ENCODE results near the gene ZNF107. TPM values are rescaled to one million over a fixed set of nuclear protein-coding genes. Genes with fewer than 3 reads are reported as not detected.

Gene ZNF107
- total RNA-seq, 1 donor, result 1.8 TPM

- TF ChIP-seq, protein P1, sequence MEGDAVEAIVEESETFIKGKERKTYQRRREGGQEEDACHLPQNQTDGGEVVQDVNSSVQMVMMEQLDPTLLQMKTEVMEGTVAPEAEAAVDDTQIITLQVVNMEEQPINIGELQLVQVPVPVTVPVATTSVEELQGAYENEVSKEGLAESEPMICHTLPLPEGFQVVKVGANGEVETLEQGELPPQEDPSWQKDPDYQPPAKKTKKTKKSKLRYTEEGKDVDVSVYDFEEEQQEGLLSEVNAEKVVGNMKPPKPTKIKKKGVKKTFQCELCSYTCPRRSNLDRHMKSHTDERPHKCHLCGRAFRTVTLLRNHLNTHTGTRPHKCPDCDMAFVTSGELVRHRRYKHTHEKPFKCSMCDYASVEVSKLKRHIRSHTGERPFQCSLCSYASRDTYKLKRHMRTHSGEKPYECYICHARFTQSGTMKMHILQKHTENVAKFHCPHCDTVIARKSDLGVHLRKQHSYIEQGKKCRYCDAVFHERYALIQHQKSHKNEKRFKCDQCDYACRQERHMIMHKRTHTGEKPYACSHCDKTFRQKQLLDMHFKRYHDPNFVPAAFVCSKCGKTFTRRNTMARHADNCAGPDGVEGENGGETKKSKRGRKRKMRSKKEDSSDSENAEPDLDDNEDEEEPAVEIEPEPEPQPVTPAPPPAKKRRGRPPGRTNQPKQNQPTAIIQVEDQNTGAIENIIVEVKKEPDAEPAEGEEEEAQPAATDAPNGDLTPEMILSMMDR (IDR thresholded peaks at IDR 0.05; ENCODE audit: extremely low read depth, low read depth, low read length), result no peak
- no peak overlapping the region for H3K27ac ChIP-seq (ENCODE audit: low read depth, low read length)
- H3K79me2 ChIP-seq (ENCODE audit: insufficient read depth, low read length), result no peaks in the 10 kb centered on the region
- H3K9me3 ChIP-seq (ENCODE audit: low read depth, low read length), result no peaks in the 10 kb centered on the region
- no peak overlapping the region for H3K4me3 ChIP-seq (ENCODE audit: insufficient read depth, low read length)
- no peaks in the 10 kb centered on the region for H4K20me1 ChIP-seq (ENCODE audit: insufficient read depth, low read length)
- H2AFZ ChIP-seq (ENCODE audit: low read length), result no peak overlapping the region
- no peaks in the 10 kb centered on the region for H3K4me1 ChIP-seq (ENCODE audit: insufficient read depth, low read length)
- H3K36me3 ChIP-seq (ENCODE audit: insufficient read depth, low read length), result no peaks in the 10 kb centered on the region
- DNase-seq (ENCODE audit: insufficient read length, low spot score, missing footprints), result no peak
- no peak overlapping the region for H3K4me2 ChIP-seq (ENCODE audit: insufficient read depth, low read length)
- H3K27me3 ChIP-seq (ENCODE audit: insufficient read depth, low read length), result no peaks in the 10 kb centered on the region
Observed at GRCh38 chr7:64628721-64629120, 37.2 kb upstream of the ZNF107 start.

GRCh38 chr7:64630496-64630895 is 35.4 kb upstream of the ZNF107 start:
- Histone ChIP-seq H3K4me3 (ENCODE audit: insufficient read depth, low read length) (no peak overlapping the region), H3K79me2 (ENCODE audit: insufficient read depth, low read length) (no peaks in the 10 kb centered on the region), H3K36me3 (ENCODE audit: insufficient read depth, low read length) (no peaks in the 10 kb centered on the region), H4K20me1 (ENCODE audit: insufficient read depth, low read length) (no peaks in the 10 kb centered on the region), H3K27me3 (ENCODE audit: insufficient read depth, low read length) (no peaks in the 10 kb centered on the region), H3K4me1 (ENCODE audit: insufficient read depth, low read length) (no peaks in the 10 kb centered on the region), H3K27ac (ENCODE audit: low read depth, low read length) (no peak overlapping the region), H2AFZ (ENCODE audit: low read length) (no peak overlapping the region), H3K4me2 (ENCODE audit: insufficient read depth, low read length) (no peak overlapping the region), H3K9me3 (ENCODE audit: low read depth, low read length) (no peaks in the 10 kb centered on the region)
- no peak for DNase-seq (ENCODE audit: insufficient read length, low spot score, missing footprints)
- TF ChIP-seq, protein P1 (IDR thresholded peaks at IDR 0.05; ENCODE audit: extremely low read depth, low read depth, low read length), result peak; percentile 49

GRCh38 chr7:64632029-64632428 is 33.9 kb upstream of the ZNF107 start:
- Histone ChIP-seq H3K4me3 (ENCODE audit: insufficient read depth, low read length) (no peak overlapping the region), H3K79me2 (ENCODE audit: insufficient read depth, low read length) (no peaks in the 10 kb centered on the region), H4K20me1 (ENCODE audit: insufficient read depth, low read length) (no peaks in the 10 kb centered on the region), H3K36me3 (ENCODE audit: insufficient read depth, low read length) (no peaks in the 10 kb centered on the region), H3K4me2 (ENCODE audit: insufficient read depth, low read length) (no peak overlapping the region), H3K27ac (ENCODE audit: low read depth, low read length) (no peak overlapping the region), H3K27me3 (ENCODE audit: insufficient read depth, low read length) (no peaks in the 10 kb centered on the region), H2AFZ (ENCODE audit: low read length) (no peak overlapping the region), H3K9me3 (ENCODE audit: low read depth, low read length) (no peaks in the 10 kb centered on the region), H3K4me1 (ENCODE audit: insufficient read depth, low read length) (no peaks in the 10 kb centered on the region)
- no peak for DNase-seq (ENCODE audit: insufficient read length, low spot score, missing footprints)
- TF ChIP-seq, protein P1 (IDR thresholded peaks at IDR 0.05; ENCODE audit: extremely low read depth, low read depth, low read length), result no peak

DNA sequence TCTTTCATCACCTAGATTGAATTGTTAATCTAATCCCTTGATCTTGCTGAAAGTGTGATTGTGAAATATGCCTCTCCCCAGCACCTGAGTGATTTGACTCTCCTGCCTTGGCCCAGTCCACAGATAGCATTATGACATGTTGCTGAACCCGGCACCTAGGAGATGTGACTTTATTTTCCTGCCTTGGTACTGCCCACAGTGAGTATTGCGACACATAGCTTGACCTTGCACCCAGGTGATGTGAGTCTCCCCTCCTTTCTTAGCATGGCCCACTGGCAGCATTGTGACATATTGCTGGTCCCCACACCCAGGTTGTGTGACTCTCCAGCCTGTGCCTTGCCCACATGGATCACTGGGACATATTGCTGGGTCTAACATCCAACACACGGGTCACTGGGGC is 32.5 kb upstream of the ZNF107 start:
- Histone ChIP-seq H3K27ac (ENCODE audit: low read depth, low read length) (no peak overlapping the region), H4K20me1 (ENCODE audit: insufficient read depth, low read length) (no peaks in the 10 kb centered on the region), H3K4me3 (ENCODE audit: insufficient read depth, low read length) (no peak overlapping the region), H2AFZ (ENCODE audit: low read length) (no peak overlapping the region), H3K36me3 (ENCODE audit: insufficient read depth, low read length) (no peaks in the 10 kb centered on the region), H3K27me3 (ENCODE audit: insufficient read depth, low read length) (no peaks in the 10 kb centered on the region), H3K4me1 (ENCODE audit: insufficient read depth, low read length) (no peaks in the 10 kb centered on the region), H3K4me2 (ENCODE audit: insufficient read depth, low read length) (no peak overlapping the region), H3K9me3 (ENCODE audit: low read depth, low read length) (no peaks in the 10 kb centered on the region), H3K79me2 (ENCODE audit: insufficient read depth, low read length) (no peaks in the 10 kb centered on the region)
- TF ChIP-seq, protein P1 (IDR thresholded peaks at IDR 0.05; ENCODE audit: extremely low read depth, low read depth, low read length), result no peak
- DNase-seq (ENCODE audit: insufficient read length, low spot score, missing footprints), result no peak
